NCI-H2227 (cell line): ENCODE measurements around the gene CALB2.
A peak's percentile ranks its signal among the peaks of the same experiment; 100 is the strongest.

Experiments
- DNase-seq: peaks from one replicate; lab custom pipeline; 2025; ENCODE audit not compliant: unreplicated experiment; lab: John Stamatoyannopoulos, UW

CALB2 gene

DNA sequence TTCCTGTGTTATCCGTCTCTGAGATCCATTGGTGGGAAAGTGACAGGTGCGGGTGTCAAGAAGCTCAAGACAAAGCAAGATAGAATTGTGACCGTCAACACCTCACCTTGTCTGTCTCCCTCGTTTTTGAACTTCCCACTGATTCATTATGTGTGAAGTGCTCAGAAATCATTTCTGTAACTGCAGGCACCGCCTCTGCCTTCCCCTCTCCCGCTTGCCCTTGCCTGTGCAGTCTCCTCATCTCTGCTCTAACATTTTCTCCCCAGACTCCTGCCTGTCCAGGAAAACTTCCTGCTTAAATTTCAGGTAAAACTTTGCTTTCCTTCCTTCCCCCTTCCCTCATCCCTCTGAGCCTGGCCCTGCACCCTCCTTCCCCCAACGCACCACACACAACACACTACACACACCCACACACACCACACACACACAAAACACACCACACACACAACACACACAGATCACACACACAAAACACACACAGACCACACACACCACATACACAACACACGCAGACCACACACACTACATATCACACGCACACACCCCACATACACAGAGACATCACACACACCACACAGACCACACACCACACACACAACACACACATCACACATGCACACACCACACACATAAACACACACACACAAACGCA, 25.7 kb downstream of the CALB2 start:
- no peak for DNase-seq

DNA sequence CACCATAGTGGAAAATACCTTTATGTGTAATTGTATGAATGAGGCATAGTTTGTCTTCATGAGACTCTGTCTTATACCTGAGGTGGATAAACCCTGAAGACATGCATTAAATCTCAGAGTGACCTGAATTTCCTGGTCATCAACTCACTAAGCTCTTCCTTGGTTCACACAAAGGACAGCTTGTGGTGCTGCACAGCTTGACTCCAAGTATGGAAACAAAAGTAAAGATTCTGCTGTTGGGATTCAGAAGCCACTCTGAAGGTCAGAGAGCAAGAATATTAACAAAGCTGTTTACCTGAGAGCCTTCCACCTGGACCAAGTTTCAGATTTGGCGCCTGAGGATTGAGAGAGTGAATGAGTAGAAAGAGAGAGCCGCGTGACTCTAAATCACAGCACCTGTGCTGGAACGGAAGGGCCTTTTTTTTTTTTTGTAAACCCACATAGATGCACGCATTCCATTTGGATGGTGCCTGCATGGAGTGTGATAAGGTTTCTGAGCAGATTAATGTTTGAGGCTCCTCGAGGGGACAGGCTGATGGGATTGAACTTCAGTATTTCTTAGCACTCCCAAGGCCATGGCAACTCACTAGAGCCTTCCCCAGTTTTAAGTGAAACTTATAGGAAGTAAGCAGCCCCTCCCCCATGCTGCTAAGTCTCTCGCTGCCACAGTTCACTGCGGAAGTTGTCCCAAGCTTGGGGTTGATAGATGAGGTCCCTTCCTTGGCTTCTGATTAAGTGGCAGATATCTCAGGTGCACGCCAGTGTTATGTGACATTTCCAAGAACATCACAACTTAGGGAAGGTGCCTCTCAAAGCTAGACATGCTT, 28.7 kb downstream of the CALB2 start:
- DNase-seq = no peak

- DNase-seq = no peak
Measured at GRCh38 chr16:71389330-71389729, 30.8 kb downstream of the CALB2 start.

- no peak for DNase-seq
Measured at GRCh38 chr16:71396594-71396993, 38.1 kb downstream of the CALB2 start.

- DNase-seq = no peak
Measured at GRCh38 chr16:71399801-71400563, 41.5 kb downstream of the CALB2 start.

DNA sequence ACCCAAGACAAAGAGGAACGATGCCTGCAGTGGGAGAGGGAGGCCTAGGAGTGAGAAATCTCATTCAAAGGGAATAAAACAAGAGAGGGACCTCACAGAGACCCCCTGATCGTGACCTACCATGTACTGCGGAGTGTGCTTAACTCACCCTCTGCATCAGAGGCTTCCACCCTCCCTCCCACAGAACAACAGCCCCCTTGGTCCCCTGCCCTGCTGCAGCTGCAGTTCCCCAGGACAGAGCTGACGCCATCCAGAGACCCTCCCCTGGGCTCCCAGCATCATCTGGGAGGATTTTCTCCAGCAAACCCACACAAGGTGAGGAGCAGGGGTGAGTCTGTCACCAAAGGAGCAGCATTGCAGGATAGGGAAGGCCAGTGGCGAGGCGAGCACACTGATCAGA, 43.5 kb downstream of the CALB2 start:
- DNase-seq = no peak

GRCh38 chr16:71402674-71403073, 44.2 kb downstream of the CALB2 start:
- DNase-seq = no peak

GRCh38 chr16:71404364-71404763, 45.8 kb downstream of the CALB2 start:
- no peak for DNase-seq

DNA sequence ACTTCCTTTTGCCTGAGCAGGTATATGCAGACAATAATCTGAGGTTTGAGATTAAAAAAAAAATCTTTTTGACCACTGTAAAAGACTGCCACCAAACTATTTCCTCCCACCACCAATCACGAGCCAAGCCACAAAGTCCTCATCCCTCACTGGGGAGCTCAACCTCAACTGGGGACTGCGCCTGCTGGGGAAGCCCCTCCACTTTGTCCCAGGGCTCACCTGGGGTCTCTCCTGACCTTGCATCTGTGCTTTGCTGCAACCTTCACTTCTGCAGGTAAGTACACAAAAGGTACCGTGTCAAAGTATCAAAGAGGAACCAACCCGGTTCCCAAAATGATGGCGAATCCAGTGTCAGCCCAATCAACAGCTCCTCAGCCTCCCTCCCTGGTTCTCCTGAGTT, 47.8 kb downstream of the CALB2 start:
- DNase-seq = no peak

DNA sequence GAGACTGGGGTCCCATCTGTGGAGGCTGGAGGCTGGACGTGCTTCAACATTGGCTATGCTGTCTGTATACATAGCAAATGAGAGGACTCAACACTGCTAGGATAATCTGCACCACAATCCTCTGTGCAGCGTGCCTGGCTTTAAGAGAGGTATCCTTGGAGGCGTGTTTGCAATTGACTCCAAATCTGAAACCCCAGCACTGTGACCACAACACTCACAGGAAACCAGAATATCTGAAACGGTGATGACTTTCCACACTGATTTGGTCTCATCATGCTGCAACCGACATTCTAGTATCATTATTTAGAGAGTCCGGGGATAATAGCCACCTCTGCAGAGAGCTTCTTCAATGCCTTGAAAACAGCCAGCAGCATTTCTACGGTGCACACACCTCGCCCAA, 48.2 kb downstream of the CALB2 start:
- DNase-seq = no peak

- no peak for DNase-seq
Measured at GRCh38 chr16:71407731-71408130, 49.2 kb downstream of the CALB2 start.

GRCh38 chr16:71408536-71408935, 50.0 kb downstream of the CALB2 start:
- DNase-seq = no peak

GRCh38 chr16:71409011-71409775, 50.7 kb downstream of the CALB2 start:
- no peak for DNase-seq

- no peak for DNase-seq
Measured at GRCh38 chr16:71410146-71410545, 51.6 kb downstream of the CALB2 start.

DNA sequence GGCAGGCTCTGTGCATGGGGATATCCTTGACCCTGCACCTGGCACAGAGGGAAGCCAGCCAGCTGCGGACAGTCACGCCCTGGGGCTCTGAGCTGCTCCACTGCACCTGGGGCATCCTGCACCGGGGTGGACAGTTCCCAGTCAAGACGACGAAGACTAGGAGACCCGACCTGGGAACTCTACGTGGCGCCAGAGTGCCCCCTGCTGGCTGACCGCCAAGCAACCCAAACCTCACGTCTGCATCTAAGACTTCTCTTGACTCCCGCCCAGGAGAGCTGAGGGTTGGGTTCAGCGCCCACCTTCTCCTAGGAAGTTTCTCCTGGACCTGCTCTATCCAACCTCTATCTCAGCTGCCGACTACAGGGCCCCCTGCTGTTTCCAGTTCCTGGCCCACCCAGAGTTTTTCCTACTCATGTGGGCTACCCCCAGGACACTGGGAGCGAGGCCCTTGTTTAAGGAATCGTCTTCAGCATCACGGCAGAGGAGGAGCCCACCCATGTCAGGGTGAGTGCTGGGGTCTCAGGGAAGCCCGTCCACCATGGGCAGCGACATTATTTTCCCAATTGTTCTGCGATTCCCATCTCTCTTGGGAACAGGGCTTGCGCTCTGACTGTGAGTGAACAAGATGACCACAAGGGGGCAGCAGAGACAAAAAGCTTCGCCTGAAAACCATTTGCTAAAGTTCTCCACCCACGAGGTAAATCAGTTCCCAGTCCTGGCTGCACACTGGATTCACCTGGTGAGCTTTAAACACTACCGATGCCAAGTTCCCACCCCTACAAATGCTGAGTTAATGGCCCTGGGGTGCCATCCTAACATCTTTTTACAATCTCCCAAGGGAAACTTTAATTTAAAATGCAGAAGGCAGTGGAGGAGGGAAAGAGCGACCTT, 54.0 kb downstream of the CALB2 start:
- DNase-seq = peak; percentile 82

DNA sequence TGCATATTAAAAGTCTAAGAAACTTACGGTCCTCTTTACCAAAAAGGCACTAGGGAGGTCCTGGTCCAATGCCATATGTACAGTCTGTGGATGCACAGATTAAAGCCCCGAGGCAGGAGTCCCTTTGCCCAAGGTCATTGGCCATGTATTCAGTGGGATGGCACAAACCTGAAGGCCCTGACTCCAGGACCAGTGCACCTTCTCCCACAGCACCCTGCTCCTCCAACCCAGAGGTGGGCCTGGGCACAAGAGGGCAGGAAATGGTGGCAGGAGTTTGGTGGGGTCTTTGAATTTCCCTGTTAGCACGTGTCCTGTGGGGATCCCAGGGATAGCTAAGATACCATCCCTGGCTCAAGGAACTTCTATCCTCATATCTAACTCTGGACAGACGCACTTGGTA, 54.8 kb downstream of the CALB2 start:
- DNase-seq = no peak

DNA sequence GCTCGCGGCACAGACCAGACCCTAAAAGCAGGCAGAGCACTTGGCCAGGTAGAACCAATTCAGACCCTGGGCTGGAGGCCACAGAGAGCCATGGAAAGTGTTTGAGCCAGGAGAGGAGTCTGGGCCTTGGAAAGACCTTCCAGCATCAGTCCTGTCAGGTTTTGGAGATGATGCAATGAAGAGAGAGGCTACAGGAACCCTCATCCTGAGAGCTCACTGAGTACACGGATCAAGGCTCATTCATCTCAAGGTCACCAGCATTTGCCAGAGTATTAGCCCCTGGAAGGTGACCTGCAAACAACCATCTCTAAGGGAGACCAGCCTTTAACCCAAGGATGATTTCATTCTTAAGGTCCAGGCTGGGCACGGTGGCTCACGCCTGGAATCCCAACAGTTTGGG, 55.5 kb downstream of the CALB2 start:
- DNase-seq = no peak

GRCh38 chr16:71421911-71422310, 63.4 kb downstream of the CALB2 start:
- DNase-seq = no peak

GRCh38 chr16:71423016-71423415, 64.5 kb downstream of the CALB2 start:
- no peak for DNase-seq

- no peak for DNase-seq
Measured at GRCh38 chr16:71423865-71424264, 65.3 kb downstream of the CALB2 start.
